ENCODE data around the gene TENT4A.

DNA sequence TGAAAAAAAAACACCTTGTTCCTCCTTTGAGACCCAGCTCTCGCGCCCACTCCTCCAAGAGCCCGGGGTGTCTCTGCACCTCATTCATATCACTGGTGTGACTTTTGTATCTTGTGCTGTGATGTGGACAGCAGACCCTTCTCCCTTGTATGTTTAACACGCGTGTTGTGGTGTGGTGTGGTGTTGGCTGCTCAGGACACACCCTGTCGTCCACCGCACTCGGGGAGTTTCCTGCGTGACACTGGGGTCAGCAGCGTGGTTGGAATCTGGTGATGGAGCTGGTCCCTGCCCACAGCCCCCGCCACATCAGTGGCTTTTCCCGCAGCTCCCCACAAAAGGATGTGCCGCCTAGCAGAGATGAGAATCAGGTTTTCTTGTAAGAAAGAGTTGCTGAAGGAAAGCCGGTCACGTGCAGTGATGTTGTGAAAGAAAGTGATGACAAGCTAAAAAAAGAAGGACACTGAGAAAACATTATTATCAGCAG, 61.5 kb downstream of the TENT4A start:
- TF ChIP-seq, protein P1, sequence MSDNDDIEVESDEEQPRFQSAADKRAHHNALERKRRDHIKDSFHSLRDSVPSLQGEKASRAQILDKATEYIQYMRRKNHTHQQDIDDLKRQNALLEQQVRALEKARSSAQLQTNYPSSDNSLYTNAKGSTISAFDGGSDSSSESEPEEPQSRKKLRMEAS (IDR thresholded peaks at IDR 0.05; ENCODE audit: low read depth, low read length) = no peak
- TF ChIP-seq, protein P2, sequence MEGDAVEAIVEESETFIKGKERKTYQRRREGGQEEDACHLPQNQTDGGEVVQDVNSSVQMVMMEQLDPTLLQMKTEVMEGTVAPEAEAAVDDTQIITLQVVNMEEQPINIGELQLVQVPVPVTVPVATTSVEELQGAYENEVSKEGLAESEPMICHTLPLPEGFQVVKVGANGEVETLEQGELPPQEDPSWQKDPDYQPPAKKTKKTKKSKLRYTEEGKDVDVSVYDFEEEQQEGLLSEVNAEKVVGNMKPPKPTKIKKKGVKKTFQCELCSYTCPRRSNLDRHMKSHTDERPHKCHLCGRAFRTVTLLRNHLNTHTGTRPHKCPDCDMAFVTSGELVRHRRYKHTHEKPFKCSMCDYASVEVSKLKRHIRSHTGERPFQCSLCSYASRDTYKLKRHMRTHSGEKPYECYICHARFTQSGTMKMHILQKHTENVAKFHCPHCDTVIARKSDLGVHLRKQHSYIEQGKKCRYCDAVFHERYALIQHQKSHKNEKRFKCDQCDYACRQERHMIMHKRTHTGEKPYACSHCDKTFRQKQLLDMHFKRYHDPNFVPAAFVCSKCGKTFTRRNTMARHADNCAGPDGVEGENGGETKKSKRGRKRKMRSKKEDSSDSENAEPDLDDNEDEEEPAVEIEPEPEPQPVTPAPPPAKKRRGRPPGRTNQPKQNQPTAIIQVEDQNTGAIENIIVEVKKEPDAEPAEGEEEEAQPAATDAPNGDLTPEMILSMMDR (IDR thresholded peaks at IDR 0.05; ENCODE audit: low read depth, low read length) = no peak
- no peak for TF ChIP-seq POLR2A (IDR thresholded peaks at IDR 0.05; ENCODE audit: extremely low read depth, insufficient read length)

All from NB4 (cell line).